HG03432 (cell line): ENCODE results near the gene TTF2.
"Not testable (repeated sequence)": the region's sequence is repeated elsewhere in the genome, so short reads cannot be mapped to it uniquely, and the experiment has no call there.

ENCODE experiments used
- ATAC-seq: cut with Tn5 transposase; IDR thresholded peaks from one replicate; pipeline ENCODE4 v1.9.1; 2021; ENCODE audit warnings: mild to moderate bottlenecking, moderate library complexity; ENCODE audit not compliant: unreplicated experiment

The TTF2 gene

GRCh38 chr1:117119144-117119543 lies 59.0 kb downstream of the TTF2 start:
- ATAC-seq = not testable (repeated sequence)

GRCh38 chr1:117120774-117121588 lies 60.9 kb downstream of the TTF2 start:
- peak; percentile 14 for ATAC-seq

- ATAC-seq = peak; percentile 96
Observed at GRCh38 chr1:117121589-117122329, 61.6 kb downstream of the TTF2 start, which contains the start of gene TRIM45. TRIM45 (minus strand) TSS chr1:117121749; CDS start chr1:117121201, 548 bp downstream.

- no peak for ATAC-seq
Observed at GRCh38 chr1:117122330-117123025, 62.4 kb downstream of the TTF2 start.

GRCh38 chr1:117123274-117123673 lies 63.1 kb downstream of the TTF2 start:
- no peak for ATAC-seq

- ATAC-seq = no peak
Observed at GRCh38 chr1:117124661-117125060, 64.5 kb downstream of the TTF2 start.

GRCh38 chr1:117127795-117128194 lies 67.7 kb downstream of the TTF2 start:
- ATAC-seq = no peak

GRCh38 chr1:117128323-117129079 lies 68.4 kb downstream of the TTF2 start:
- ATAC-seq = no peak

- ATAC-seq = no peak
Observed at GRCh38 chr1:117130526-117130925, 70.4 kb downstream of the TTF2 start.

GRCh38 chr1:117135329-117135728 lies 75.2 kb downstream of the TTF2 start:
- ATAC-seq = no peak

- no peak for ATAC-seq
Observed at GRCh38 chr1:117136749-117137148, 76.6 kb downstream of the TTF2 start.

- ATAC-seq = no peak
Observed at GRCh38 chr1:117137281-117137855, 77.2 kb downstream of the TTF2 start.

- ATAC-seq = no peak
Observed at GRCh38 chr1:117138106-117138505, 78.0 kb downstream of the TTF2 start.

GRCh38 chr1:117138561-117138960 lies 78.4 kb downstream of the TTF2 start:
- no peak for ATAC-seq

- no peak for ATAC-seq
Observed at GRCh38 chr1:117142200-117142599, 82.1 kb downstream of the TTF2 start.

GRCh38 chr1:117143172-117143571 lies 83.0 kb downstream of the TTF2 start:
- ATAC-seq = no peak

- no peak for ATAC-seq
Observed at GRCh38 chr1:117143871-117144270, 83.7 kb downstream of the TTF2 start.

GRCh38 chr1:117146072-117146471 lies 85.9 kb downstream of the TTF2 start:
- ATAC-seq = no peak

- no peak for ATAC-seq
Observed at GRCh38 chr1:117146575-117147340, 86.6 kb downstream of the TTF2 start.
